ENCODE results near the gene GALNTL6. TPM values are rescaled to one million over a fixed set of nuclear protein-coding genes. Genes with fewer than 3 reads are reported as not detected.

GALNTL6 gene
- total and polyA plus RNA-seq, 2 experiments from 2014 or later, result 0.38 to 0.40 TPM

DNA sequence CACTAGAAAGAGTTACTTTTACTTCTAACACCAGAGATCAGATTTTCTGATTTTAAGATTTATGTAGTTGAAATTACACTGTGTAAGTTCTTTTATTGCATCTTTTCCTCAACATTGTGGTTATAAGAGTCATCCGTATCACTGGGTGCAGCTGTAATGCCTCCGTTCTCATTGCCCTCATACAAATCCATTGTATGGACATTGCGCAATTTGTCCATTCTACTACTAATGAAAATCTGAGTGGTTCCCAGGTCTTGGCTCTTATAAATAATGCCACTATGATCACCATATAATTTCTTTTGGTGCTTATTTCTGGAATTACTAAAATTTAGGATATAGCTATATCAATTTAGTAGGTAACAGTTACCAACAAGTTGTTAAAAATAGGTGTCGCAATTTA is 741.4 kb downstream of the GALNTL6 start (continued):
- TF ChIP-seq CREB1 (CRISPR knock-in tag; IDR thresholded peaks at IDR 0.05; ENCODE audit: low read depth) (no peak), EZH2phosphoT487 (IDR thresholded peaks at IDR 0.05; ENCODE audit: unreplicated experiment) (no peak), ZNF114 (CRISPR knock-in tag; IDR thresholded peaks at IDR 0.05) (no peak), REST (IDR thresholded peaks at IDR 0.05; ENCODE audit: unreplicated experiment) (no peak), ZNF331 (CRISPR knock-in tag; IDR thresholded peaks at IDR 0.05; ENCODE audit: low read depth) (no peak), NANOG (IDR thresholded peaks at IDR 0.05; ENCODE audit: borderline replicate concordance) (no peak)

- no peaks in the 10 kb centered on the region for H3F3A ChIP-seq (replicated peaks; ENCODE audit: low read depth)
- H3K4me2 ChIP-seq, result peak overlapping the region; percentile 58; the same call in 1 of the 2 replicates
- Mint-ChIP-seq H3K9me3 (no peaks in the 10 kb centered on the region), H3K4me3 (no peak overlapping the region), H3K36me3 (ENCODE audit: low read depth) (peaks cover 8% of the 10 kb centered on the region; the same call in 2 of the 3 replicates), H3K27ac (no peak overlapping the region), H3K27me3 (ENCODE audit: insufficient read depth, low read depth, poor library complexity) (peaks cover 2% of the 10 kb centered on the region), H3K4me1 (peaks cover 36% of the 10 kb centered on the region)
- no peaks in the 10 kb centered on the region for H3K27me3 ChIP-seq (ENCODE audit: insufficient read depth)
- no peak for DNase-seq (ENCODE audit: low spot score)
- TF ChIP-seq, protein P1, sequence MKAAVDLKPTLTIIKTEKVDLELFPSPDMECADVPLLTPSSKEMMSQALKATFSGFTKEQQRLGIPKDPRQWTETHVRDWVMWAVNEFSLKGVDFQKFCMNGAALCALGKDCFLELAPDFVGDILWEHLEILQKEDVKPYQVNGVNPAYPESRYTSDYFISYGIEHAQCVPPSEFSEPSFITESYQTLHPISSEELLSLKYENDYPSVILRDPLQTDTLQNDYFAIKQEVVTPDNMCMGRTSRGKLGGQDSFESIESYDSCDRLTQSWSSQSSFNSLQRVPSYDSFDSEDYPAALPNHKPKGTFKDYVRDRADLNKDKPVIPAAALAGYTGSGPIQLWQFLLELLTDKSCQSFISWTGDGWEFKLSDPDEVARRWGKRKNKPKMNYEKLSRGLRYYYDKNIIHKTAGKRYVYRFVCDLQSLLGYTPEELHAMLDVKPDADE (IDR thresholded peaks at IDR 0.05), result no peak
- TF ChIP-seq REST (IDR thresholded peaks at IDR 0.05; ENCODE audit: unreplicated experiment), result no peak
- TF ChIP-seq EZH2 (IDR thresholded peaks at IDR 0.05; ENCODE audit: low read depth, unreplicated experiment), result no peak
- peaks cover 5% of the 10 kb centered on the region for H3K9me2 ChIP-seq (ENCODE audit: insufficient read depth)
- H3K79me2 ChIP-seq (replicated peaks; ENCODE audit: insufficient read depth), result no peaks in the 10 kb centered on the region
- ATAC-seq, result no peak
- H3K4me1 ChIP-seq (ENCODE audit: insufficient read depth), result peaks cover 27% of the 10 kb centered on the region
- no peak overlapping the region for H2AFZ ChIP-seq
- H3K36me3 ChIP-seq (ENCODE audit: insufficient read depth), result no peaks in the 10 kb centered on the region
- H4K20me1 ChIP-seq (replicated peaks; ENCODE audit: insufficient read depth), result no peaks in the 10 kb centered on the region
- H3K27ac ChIP-seq (ENCODE audit: low read depth), result no peak overlapping the region
- peak overlapping the region; percentile 29 for H3K4me3 ChIP-seq
These were observed 742.5 kb downstream of the GALNTL6 start for GRCh38 chr4:172555725-172556124.
